Measurements from ENCODE around the gene SPATS2. TPM values are rescaled to one million over a fixed set of nuclear protein-coding genes. Genes with fewer than 3 reads are reported as not detected.

SPATS2 gene
- total RNA-seq, 3 donors from 2014 or later (not counting 1 experiment from before 2014, with no cell fraction given) = 14.6 to 18.4 (median 15.4) TPM

DNA sequence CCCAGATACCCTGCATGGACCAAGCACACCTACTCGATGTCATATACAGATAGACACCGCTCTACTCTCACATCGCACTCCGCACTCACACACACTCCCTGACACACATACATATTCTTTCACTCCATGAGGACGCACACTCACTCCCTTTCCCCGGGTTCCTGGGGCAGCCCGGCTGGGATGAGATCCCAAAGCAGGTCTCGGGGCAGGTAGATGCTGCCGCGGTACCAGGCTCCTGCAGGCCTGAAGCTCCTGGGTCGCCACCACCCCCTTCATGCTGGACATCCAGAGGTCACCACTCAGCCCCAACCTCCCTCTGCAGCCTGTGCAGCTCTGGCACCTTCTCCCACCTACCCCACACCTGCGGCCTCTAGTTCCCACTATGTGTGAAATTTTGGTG is 32.6 kb upstream of the SPATS2 start:
- peaks cover 57 to 63% of the 10 kb centered on the region in 2 donors for H3K27me3 Mint-ChIP-seq (ENCODE audit: low read depth in 2 of 2)
- TF ChIP-seq, protein P1, sequence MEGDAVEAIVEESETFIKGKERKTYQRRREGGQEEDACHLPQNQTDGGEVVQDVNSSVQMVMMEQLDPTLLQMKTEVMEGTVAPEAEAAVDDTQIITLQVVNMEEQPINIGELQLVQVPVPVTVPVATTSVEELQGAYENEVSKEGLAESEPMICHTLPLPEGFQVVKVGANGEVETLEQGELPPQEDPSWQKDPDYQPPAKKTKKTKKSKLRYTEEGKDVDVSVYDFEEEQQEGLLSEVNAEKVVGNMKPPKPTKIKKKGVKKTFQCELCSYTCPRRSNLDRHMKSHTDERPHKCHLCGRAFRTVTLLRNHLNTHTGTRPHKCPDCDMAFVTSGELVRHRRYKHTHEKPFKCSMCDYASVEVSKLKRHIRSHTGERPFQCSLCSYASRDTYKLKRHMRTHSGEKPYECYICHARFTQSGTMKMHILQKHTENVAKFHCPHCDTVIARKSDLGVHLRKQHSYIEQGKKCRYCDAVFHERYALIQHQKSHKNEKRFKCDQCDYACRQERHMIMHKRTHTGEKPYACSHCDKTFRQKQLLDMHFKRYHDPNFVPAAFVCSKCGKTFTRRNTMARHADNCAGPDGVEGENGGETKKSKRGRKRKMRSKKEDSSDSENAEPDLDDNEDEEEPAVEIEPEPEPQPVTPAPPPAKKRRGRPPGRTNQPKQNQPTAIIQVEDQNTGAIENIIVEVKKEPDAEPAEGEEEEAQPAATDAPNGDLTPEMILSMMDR (IDR thresholded peaks at IDR 0.05) = no peak
- H3K4me3 Mint-ChIP-seq = no peak overlapping the region
- peaks cover 39% of the 10 kb centered on the region for H3K27me3 ChIP-seq (ENCODE audit: control insufficient read depth, insufficient read depth, low read length)
- peaks cover 26% of the 10 kb centered on the region for H3K4me1 ChIP-seq (ENCODE audit: control insufficient read depth, insufficient read depth, low read length)
- peaks cover 10 to 30% of the 10 kb centered on the region in 2 donors for H3K4me1 Mint-ChIP-seq
- no peaks in the 10 kb centered on the region for H3K36me3 Mint-ChIP-seq
- WGBS (ENCODE audit: insufficient coverage) = 51% methylated on average over 11 of the region's 12 CpGs
- ATAC-seq (no peak), DNase-seq (no peak)
- no peak overlapping the region for H3K27ac Mint-ChIP-seq
- no peaks in the 10 kb centered on the region for H3K36me3 ChIP-seq (ENCODE audit: control insufficient read depth, insufficient read depth, low read length)
- no peaks in the 10 kb centered on the region for H3K9me3 Mint-ChIP-seq
- no peak overlapping the region for H3K27ac ChIP-seq (ENCODE audit: low read length)
- no peak overlapping the region for H3K4me3 ChIP-seq (ENCODE audit: low read length)
- intact Hi-C loops (cut with micrococcal nuclease) = no loop called here
- H3K9me3 ChIP-seq (ENCODE audit: control insufficient read depth, insufficient read depth, low read length) = no peaks in the 10 kb centered on the region

DNA sequence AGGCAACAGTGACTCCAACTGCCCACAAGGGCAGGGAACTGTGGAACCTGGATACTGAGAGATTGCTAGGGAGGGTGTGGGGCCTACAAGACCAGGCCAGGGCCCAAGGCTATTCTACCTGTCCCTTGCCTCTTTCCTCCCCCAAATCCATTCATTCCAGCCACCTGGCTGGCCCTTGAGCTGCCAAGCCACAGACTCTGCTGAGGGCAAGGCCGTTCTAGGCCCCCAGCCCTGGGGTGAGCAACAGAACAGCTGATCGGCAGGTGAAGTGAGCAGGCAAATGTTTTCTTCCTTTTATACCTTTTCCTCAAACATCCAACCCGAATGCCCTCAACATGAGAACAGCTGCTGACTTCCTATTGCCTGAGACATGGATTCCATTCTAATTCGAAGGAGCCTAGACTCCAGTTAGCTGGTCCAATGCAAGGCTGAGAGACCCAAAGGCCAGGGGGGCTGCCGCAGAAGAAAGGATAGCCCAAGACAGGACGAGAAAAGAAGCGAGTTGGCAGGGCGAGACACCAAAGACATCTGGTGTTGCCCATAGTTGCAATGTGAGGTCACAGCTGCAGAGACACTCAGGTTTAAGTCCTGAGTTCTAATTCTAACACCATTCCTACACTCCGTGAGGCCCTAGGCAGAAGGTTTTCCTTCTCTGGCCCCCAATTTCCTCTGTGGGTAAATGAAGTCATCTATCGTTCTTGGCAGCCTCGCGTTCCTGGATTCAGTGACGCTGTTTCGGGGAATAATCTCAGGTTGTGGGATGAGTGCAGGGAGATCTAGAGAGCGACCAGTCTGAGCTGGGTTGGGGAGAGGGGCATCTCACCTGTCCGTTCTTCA is 31.9 kb upstream of the SPATS2 start:
- DNase-seq (no peak), ATAC-seq (no peak)
- Histone ChIP-seq H3K4me3 (ENCODE audit: low read length) (no peak overlapping the region), H3K27ac (ENCODE audit: low read length) (no peak overlapping the region), H3K36me3 (ENCODE audit: control insufficient read depth, insufficient read depth, low read length) (no peaks in the 10 kb centered on the region), H3K9me3 (ENCODE audit: control insufficient read depth, insufficient read depth, low read length) (no peaks in the 10 kb centered on the region), H3K4me1 (ENCODE audit: control insufficient read depth, insufficient read depth, low read length) (peaks cover 26% of the 10 kb centered on the region), H3K27me3 (ENCODE audit: control insufficient read depth, insufficient read depth, low read length) (peaks cover 39% of the 10 kb centered on the region)
- peaks cover 10 to 30% of the 10 kb centered on the region in 2 donors for H3K4me1 Mint-ChIP-seq
- peak overlapping the region; percentile 28 for H3K4me3 Mint-ChIP-seq
- TF ChIP-seq, protein P1 (IDR thresholded peaks at IDR 0.05) = no peak
- no peaks in the 10 kb centered on the region for H3K36me3 Mint-ChIP-seq
- H3K27ac Mint-ChIP-seq = no peak overlapping the region
- 57% methylated on average over 16 of the region's 16 CpGs for WGBS (ENCODE audit: insufficient coverage)
- no peaks in the 10 kb centered on the region for H3K9me3 Mint-ChIP-seq
- intact Hi-C loops (cut with micrococcal nuclease) = no loop called here
- H3K27me3 Mint-ChIP-seq (ENCODE audit: low read depth in 2 of 2) = peaks cover 64 to 68% of the 10 kb centered on the region in 2 donors

DNA sequence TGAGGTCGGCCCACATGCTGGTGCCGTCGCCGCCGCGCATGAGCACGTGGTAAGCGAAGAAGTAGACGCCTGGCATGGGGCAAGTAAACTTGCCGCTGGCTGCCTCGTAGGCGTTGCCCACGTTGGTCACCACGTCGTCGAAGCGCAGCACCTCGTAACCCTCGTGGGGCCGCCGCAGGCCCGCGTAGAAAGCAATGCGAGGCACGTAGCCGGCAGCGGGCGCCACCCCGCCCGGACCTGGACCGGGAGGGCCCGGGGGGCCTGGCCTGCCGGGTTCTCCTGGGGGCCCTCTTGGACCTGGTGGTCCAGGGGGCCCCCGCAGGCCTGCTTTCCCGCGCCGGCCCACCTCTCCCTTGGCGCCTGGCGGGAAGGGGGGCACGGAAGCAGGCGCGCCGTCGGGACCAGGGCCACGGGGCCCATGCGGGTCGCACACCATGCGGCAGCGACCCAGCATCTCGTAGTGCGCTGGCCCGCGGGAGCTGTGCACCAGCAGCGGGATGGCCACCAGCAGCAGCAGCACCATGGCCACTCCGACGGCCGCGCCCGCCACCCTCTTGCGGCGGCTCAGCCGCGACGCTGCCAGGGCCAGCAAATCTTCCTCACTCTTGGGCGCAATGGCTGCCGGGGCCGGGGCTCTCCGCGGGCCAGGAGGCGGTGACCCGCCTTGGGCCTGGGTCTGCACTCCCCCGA is 31.2 kb upstream of the SPATS2 start:
- intact Hi-C loops (cut with micrococcal nuclease) = loop anchor here (2.0 kb wide), 1 partner anchor 13 kb away; the partner anchor contains the start of gene TROAP
- H3K4me1 ChIP-seq (ENCODE audit: control insufficient read depth, insufficient read depth, low read length) = peaks cover 26% of the 10 kb centered on the region
- H3K4me3 Mint-ChIP-seq = no peak overlapping the region
- no peak overlapping the region for H3K4me3 ChIP-seq (ENCODE audit: low read length)
- H3K9me3 ChIP-seq (ENCODE audit: control insufficient read depth, insufficient read depth, low read length) = no peaks in the 10 kb centered on the region
- no peaks in the 10 kb centered on the region for H3K36me3 ChIP-seq (ENCODE audit: control insufficient read depth, insufficient read depth, low read length)
- no peak overlapping the region for H3K27ac Mint-ChIP-seq
- H3K9me3 Mint-ChIP-seq = no peaks in the 10 kb centered on the region
- peaks cover 39% of the 10 kb centered on the region for H3K27me3 ChIP-seq (ENCODE audit: control insufficient read depth, insufficient read depth, low read length)
- peaks cover 71 to 75% of the 10 kb centered on the region in 2 donors for H3K27me3 Mint-ChIP-seq (ENCODE audit: low read depth in 2 of 2)
- no peak overlapping the region for H3K27ac ChIP-seq (ENCODE audit: low read length)
- H3K36me3 Mint-ChIP-seq = no peaks in the 10 kb centered on the region
- TF ChIP-seq, protein P1 (IDR thresholded peaks at IDR 0.05) = no peak
- ATAC-seq (no peak), DNase-seq (no peak)
- H3K4me1 Mint-ChIP-seq = peaks cover 10 to 30% of the 10 kb centered on the region in 2 donors
- WGBS (ENCODE audit: insufficient coverage) = 20% methylated on average over 72 of the region's 72 CpGs

Measured in natural killer cell (primary cell).